OCI-LY1 (cell line): ENCODE results near the gene SOX10.

Experiments used
- H2AFZ ChIP-seq: fragments of 200-600 bp; sonication (generic), shearing (Covaris generic); 2 replicates; pipeline ENCODE4 v1.6.0; 2014; ENCODE audit warnings: antibody characterized with exemption, mild to moderate bottlenecking, low read length
- H3F3A ChIP-seq: fragments of 200-600 bp; sonication (generic), shearing (Covaris generic); 2 replicates; pipeline ENCODE4 v1.6.0; 2014; ENCODE audit warnings: mild to moderate bottlenecking, antibody characterized with exemption, low read length, moderate library complexity; ENCODE audit not compliant: insufficient read depth
- H3K27ac ChIP-seq: fragments of 200-600 bp; sonication (generic); 2 replicates; pipeline ENCODE4 v1.5.1; 2014; ENCODE audit warnings: low read length, mixed run types, mild to moderate bottlenecking, low read depth; ENCODE audit not compliant: poor library complexity, severe bottlenecking
- H3K27me3 ChIP-seq: fragments of 200-600 bp; sonication (generic); 2 replicates; pipeline ENCODE4 v1.6.0; 2014; ENCODE audit warnings: antibody characterized with exemption, mild to moderate bottlenecking, low read length, moderate library complexity; ENCODE audit not compliant: insufficient read depth
- H3K36me3 ChIP-seq: fragments of 200-600 bp; sonication (generic); 2 replicates; pipeline ENCODE4 v1.6.1; 2014; ENCODE audit warnings: mild to moderate bottlenecking, antibody characterized with exemption, low read length, moderate library complexity, mixed read lengths; ENCODE audit not compliant: insufficient read depth
- H3K4me1 ChIP-seq: fragments of 200-600 bp; sonication (generic); 2 replicates; pipeline ENCODE4 v1.5.1; 2014; ENCODE audit warnings: mild to moderate bottlenecking, low read length, moderate library complexity; ENCODE audit not compliant: insufficient read depth, severe bottlenecking
- H3K4me2 ChIP-seq: fragments of 200-600 bp; sonication (generic), shearing (Covaris generic); 2 replicates; pipeline ENCODE4 v1.6.1; 2014; ENCODE audit warnings: low read length
- H3K4me3 ChIP-seq: fragments of 200-600 bp; sonication (generic); 2 replicates; pipeline ENCODE4 v1.5.1; 2014; ENCODE audit warnings: low read length, low read depth, mild to moderate bottlenecking, mixed read lengths; ENCODE audit not compliant: poor library complexity, severe bottlenecking
- H3K79me2 ChIP-seq: fragments of 200-600 bp; shearing (Covaris generic); 2 replicates; pipeline ENCODE4 v1.6.1; 2016; ENCODE audit warnings: mixed run types, low read length, mixed read lengths; ENCODE audit not compliant: insufficient read depth
- H3K9ac ChIP-seq: fragments of 200-600 bp; sonication (generic), shearing (Covaris generic); 2 replicates; pipeline ENCODE4 v1.6.1; 2014; ENCODE audit warnings: mild to moderate bottlenecking, low read length, mixed read lengths
- H3K9me2 ChIP-seq: fragments of 200-600 bp; sonication (generic), shearing (Covaris generic); 2 replicates; pipeline ENCODE4 v1.6.1; 2014; ENCODE audit warnings: low read depth, mild to moderate bottlenecking, low read length, mixed read lengths
- H3K9me3 ChIP-seq: fragments of 200-600 bp; shearing (Covaris generic); 2 replicates; pipeline ENCODE4 v1.6.1; 2014; ENCODE audit warnings: low read length, mixed read lengths
- H4K20me1 ChIP-seq: fragments of 200-600 bp; sonication (generic), shearing (Covaris generic); 2 replicates; pipeline ENCODE4 v1.6.0; 2016; ENCODE audit warnings: mild to moderate bottlenecking, low read length; ENCODE audit not compliant: insufficient read depth
- EZH2 ChIP-seq: fragments of 200-600 bp; sonication (generic), shearing (Covaris generic); IDR thresholded peaks from 2 replicates; pipeline ENCODE4 v1.8.0; 2017; ENCODE audit warnings: borderline replicate concordance, mixed run types, mild to moderate bottlenecking, antibody characterized with exemption, low read length, moderate library complexity, mixed read lengths
- TF ChIP-seq, protein P1 (sequence below): fragments of 200-600 bp; sonication (generic), shearing (Covaris generic); IDR thresholded peaks from 2 replicates; pipeline ENCODE4 v1.5.1; 2017; ENCODE audit warnings: mild to moderate bottlenecking, antibody characterized with exemption, low read length, moderate library complexity, mixed read lengths

Gene SOX10

GRCh38 chr22:37996515-37997246 lies 12.3 kb upstream of the SOX10 start:
- TF ChIP-seq EZH2: no peak
- TF ChIP-seq, protein P1, sequence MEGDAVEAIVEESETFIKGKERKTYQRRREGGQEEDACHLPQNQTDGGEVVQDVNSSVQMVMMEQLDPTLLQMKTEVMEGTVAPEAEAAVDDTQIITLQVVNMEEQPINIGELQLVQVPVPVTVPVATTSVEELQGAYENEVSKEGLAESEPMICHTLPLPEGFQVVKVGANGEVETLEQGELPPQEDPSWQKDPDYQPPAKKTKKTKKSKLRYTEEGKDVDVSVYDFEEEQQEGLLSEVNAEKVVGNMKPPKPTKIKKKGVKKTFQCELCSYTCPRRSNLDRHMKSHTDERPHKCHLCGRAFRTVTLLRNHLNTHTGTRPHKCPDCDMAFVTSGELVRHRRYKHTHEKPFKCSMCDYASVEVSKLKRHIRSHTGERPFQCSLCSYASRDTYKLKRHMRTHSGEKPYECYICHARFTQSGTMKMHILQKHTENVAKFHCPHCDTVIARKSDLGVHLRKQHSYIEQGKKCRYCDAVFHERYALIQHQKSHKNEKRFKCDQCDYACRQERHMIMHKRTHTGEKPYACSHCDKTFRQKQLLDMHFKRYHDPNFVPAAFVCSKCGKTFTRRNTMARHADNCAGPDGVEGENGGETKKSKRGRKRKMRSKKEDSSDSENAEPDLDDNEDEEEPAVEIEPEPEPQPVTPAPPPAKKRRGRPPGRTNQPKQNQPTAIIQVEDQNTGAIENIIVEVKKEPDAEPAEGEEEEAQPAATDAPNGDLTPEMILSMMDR: no peak
- Histone ChIP-seq H3F3A (no peaks in the 10 kb centered on the region), H2AFZ (no peak overlapping the region), H3K4me2 (no peak overlapping the region), H3K36me3 (no peaks in the 10 kb centered on the region), H3K4me1 (no peaks in the 10 kb centered on the region), H3K4me3 (no peak overlapping the region), H3K27me3 (peaks cover 16% of the 10 kb centered on the region), H3K27ac (no peak overlapping the region), H3K9me3 (no peaks in the 10 kb centered on the region), H4K20me1 (no peaks in the 10 kb centered on the region), H3K79me2 (no peaks in the 10 kb centered on the region), H3K9me2 (no peaks in the 10 kb centered on the region), H3K9ac (no peak overlapping the region)

GRCh38 chr22:37996079-37996478 lies 11.7 kb upstream of the SOX10 start:
- H3K4me2 ChIP-seq: no peak overlapping the region
- TF ChIP-seq EZH2: no peak
- TF ChIP-seq, protein P1: no peak
- no peaks in the 10 kb centered on the region for H4K20me1 ChIP-seq
- no peaks in the 10 kb centered on the region for H3K79me2 ChIP-seq
- no peak overlapping the region for H2AFZ ChIP-seq
- no peak overlapping the region for H3K9ac ChIP-seq
- no peak overlapping the region for H3K27ac ChIP-seq
- peaks cover 16% of the 10 kb centered on the region for H3K27me3 ChIP-seq
- no peaks in the 10 kb centered on the region for H3K36me3 ChIP-seq
- no peaks in the 10 kb centered on the region for H3F3A ChIP-seq
- no peaks in the 10 kb centered on the region for H3K4me1 ChIP-seq
- H3K9me2 ChIP-seq: no peaks in the 10 kb centered on the region
- no peak overlapping the region for H3K4me3 ChIP-seq
- no peaks in the 10 kb centered on the region for H3K9me3 ChIP-seq

- Histone ChIP-seq H3K4me1 (no peaks in the 10 kb centered on the region), H3K36me3 (no peaks in the 10 kb centered on the region), H2AFZ (no peak overlapping the region), H3K9ac (no peak overlapping the region), H3F3A (no peaks in the 10 kb centered on the region), H3K9me2 (no peaks in the 10 kb centered on the region), H4K20me1 (no peaks in the 10 kb centered on the region), H3K9me3 (no peaks in the 10 kb centered on the region), H3K4me3 (no peak overlapping the region), H3K79me2 (no peaks in the 10 kb centered on the region), H3K27ac (no peak overlapping the region), H3K4me2 (no peak overlapping the region), H3K27me3 (peaks cover 13% of the 10 kb centered on the region)
- TF ChIP-seq, protein P1: no peak
- TF ChIP-seq EZH2: no peak
Measured at GRCh38 chr22:37995460-37995859, 11.1 kb upstream of the SOX10 start.
